AG08395 (cell line): Measurements from ENCODE around the gene FCGBP.
"Not testable (repeated sequence)": the region's sequence is repeated elsewhere in the genome, so short reads cannot be mapped to it uniquely, and the experiment has no call there.

Experiments
- DNase-seq: peaks from one replicate; pipeline ENCODE4 v3.0.0; 2012; ENCODE audit warnings: mixed read lengths, low spot score

The FCGBP gene

GRCh38 chr19:39917561-39918182, 16.8 kb downstream of the FCGBP start:
- DNase-seq, result no peak

DNA sequence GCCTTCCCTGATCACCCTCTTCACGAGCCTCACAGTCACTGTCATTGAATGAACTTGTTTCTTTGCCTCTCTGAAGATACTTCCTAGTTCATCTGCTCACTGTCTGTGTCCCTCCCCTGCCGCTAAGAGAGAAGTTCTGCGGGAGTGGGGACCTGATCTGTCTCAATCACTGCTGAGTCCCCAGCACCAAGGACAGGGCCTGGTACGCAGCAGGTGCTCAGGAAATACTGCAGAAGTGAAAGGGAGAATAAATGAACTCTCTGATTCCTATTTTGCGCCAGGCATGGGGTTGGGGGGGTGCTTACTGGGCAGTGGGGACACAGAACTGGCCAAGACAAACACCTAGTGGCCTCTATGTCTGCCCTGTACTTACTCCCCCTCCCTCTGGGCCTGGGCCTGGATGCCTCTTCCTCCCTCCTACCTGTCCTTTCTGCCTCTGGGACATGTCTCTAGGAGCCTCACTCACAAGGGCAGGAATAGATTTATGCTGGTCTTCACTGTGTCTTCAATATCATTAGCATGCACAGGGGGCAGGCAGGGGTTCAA, 17.5 kb downstream of the FCGBP start:
- DNase-seq, result no peak

GRCh38 chr19:39916236-39916635, 18.2 kb downstream of the FCGBP start:
- no peak for DNase-seq

DNA sequence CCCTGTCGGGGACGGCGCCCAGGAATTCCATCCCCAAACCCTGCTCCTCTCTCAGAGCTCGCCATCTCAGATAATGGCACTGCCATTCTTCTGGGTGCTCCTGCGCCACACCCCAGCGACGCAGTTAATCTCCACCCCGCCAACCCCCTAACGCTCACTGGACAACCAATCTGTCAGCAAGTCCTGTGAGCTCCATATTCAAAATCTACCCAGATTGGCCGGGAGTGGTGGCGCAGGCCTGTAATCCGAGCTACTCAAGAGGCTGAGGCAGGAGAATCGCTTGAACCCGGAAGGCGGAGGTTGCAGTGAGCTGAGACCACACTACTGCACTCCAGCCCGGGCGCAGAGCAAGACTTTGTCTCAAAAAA, 18.6 kb downstream of the FCGBP start:
- no peak for DNase-seq

GRCh38 chr19:39915101-39915847, 19.2 kb downstream of the FCGBP start:
- no peak for DNase-seq

- DNase-seq, result no peak
These were observed 20.6 kb downstream of the FCGBP start for GRCh38 chr19:39913682-39914333.

GRCh38 chr19:39908803-39909202, 25.6 kb downstream of the FCGBP start:
- no peak for DNase-seq

DNA sequence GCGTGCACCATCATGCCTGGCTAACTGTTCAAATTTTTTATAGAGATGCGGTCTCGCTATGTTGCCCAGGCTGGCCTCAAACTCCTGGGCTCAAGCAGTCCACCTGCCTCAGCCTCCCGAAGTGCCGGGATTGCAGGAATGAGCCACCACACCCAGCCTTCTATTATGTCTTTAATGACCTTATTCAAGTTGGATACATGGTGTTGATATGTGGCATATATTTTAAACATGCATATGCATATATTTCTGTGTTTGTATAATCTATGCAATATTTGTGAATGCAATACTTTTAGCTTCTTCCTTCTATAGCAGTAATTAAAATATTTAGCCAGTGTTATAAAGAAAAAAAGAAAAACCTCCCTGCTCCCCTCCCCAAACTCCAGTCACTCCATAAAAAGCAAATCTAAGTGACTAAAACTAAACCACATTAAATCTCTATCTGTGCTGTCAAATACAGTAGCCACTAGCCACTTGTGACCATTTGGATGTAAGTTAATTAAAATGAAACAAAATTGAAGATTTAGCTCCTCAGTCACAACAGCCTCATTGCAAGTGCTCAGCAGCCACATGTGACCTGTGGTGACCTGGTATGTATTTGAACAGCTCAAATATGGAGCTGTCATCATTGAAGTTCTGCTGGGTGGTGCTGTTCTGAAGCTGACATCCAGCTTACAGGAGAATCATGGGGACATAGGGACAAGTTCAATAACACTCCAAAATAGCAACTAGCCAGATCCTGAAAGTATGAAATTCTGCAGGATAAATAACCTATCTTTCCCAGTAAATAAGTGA, 27.4 kb downstream of the FCGBP start:
- no peak for DNase-seq

GRCh38 chr19:39906283-39906682, 28.2 kb downstream of the FCGBP start:
- no peak for DNase-seq

DNA sequence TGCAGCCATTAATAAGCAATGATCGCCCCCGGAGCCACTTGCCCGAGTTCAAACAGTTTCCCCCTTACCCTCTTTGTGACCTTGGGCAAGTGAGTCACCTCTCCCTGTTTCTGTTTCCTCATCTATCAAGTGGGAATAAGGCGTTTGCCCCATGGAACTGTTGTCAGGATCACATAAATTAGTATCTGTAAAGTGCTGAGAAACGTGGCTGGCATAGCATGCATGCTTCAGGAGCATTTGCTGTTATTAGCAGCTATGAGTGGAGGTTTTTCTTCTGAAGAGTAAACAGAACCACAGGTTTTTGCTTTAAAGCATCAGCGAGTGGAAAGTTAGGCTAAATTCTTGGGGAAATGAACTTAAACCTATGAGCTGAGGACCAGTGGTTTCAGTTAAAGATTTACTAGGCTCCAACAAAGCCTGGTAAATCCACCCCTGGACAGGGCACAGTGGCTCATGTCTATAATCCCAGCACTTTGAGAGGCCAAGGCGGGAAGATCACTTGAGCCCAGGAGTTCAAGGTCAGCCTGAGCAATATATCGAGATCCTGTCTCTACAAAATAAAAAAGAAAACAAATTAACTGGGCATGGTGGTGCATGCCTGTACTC, 30.8 kb downstream of the FCGBP start:
- DNase-seq, result not testable (repeated sequence)

DNA sequence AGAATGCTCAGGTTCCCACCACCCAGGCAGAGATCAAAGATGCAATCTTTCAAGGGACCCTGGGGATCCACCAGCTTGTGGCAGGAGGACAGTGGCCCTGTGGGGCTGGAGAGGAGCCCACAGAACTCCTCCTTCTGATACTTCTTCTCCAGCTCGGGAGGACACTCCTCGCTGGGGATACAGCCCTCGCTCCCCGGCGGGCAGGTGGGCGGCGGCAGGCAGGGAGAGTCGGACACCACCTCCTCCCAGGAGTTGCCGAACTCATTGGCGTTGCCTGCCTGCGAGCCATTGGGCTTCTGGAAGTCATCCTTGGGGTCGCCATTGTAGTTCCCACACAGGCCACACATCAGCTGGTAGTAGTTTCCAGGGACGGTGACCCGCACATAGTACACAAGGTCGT, 32.1 kb downstream of the FCGBP start:
- DNase-seq, result not testable (repeated sequence)

- DNase-seq, result not testable (repeated sequence)
These were observed 32.8 kb downstream of the FCGBP start for GRCh38 chr19:39901681-39902080.

DNA sequence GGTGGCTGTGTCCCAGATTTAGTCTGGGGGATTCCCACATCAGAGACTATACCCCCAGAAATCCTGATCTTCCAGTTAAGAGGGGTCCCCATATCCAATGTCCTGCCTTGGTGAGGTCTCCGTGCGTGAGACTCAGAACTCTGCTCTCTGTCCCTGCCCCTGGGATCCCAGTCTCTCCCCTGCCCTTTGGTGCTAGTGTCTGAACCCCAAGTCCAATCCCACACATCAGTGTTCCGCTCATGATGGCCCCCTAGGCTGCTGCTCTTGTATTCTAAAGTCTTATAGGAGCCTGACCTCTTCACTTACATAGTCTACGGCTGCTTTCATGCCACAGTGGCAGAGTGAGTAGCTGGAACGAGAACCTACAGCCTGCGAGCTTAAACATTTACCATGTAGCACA, 35.6 kb downstream of the FCGBP start:
- DNase-seq, result not testable (repeated sequence)

GRCh38 chr19:39897511-39898245, 36.8 kb downstream of the FCGBP start:
- DNase-seq, result not testable (repeated sequence)

DNA sequence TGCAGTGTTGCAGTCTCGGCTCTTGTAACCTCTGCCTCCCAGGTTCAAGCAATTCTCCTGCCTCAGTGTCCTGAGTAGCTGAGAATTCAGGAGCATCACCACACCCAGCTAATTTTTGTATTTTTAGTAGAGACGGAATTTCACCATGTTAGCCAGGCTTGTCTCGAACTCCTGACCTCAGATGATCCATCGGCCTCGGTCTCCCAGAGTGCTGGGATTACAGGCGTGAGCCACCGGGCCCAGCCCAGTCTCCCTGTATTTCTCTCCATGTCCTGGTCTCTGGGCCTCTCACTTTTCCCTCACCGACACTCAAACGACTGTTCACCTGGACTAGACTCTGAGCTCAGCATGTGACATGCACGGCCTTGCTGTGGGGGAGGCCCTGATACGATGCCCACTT, 39.3 kb downstream of the FCGBP start:
- not testable (repeated sequence) for DNase-seq

DNA sequence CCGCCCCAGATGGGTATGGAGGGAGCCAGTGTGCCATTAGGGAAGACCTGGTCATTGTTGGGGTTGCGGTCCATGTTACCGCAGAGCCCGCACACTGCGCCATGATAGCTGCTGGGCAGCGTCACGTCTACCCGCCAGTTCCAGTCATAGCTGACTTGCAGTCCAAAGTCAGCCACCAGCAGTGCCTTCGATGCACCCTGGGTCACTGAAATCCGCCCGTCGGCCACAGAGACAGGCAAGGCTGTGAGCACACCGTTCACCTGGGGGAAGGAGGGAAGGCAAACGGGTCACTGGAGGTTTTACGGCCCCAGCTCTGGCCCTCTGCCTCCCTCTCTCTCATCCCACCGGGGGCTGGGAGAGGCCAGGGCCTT, 40.2 kb downstream of the FCGBP start:
- DNase-seq, result not testable (repeated sequence)

DNA sequence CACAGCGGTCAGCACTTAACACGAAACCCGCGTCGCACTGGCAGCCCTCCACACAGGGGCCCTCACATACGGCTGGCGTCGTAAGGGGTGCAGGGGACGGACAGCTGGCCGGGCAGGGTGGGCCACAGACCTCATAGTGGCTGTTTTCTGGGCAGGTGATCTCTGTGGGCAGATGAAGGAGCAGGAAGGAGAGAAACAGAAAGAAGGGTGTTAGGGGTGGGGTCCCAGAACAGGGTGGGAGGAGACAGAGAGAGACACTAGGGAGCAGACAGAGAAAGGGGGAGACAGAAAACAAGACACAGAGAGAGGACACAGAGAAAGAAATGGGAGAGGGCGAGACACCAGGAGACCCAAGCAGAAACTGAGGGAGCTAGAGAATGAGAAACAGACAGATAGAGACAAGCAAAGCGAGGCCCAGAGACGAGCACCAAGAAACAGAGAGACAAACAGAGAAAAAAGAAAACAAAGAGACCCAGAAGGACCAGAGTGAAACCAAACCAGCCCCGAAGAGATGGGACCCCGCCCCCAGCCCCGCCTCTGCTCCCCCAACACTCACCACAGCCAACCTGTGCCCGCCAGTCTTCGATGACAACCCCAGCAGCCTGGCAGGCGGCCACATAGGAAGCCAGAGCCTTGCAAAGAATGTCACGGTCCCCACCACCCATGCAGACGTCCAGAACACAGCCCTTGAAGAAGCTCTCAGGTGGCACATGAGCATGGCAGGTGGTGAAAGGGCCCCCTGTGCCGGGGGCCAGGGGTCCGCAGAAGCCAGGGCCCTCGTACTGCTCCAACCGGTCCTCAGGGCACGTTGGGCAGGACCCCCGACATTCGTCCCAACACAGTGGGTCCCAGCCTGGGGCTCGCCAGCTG, 40.8 kb downstream of the FCGBP start:
- not testable (repeated sequence) for DNase-seq

DNA sequence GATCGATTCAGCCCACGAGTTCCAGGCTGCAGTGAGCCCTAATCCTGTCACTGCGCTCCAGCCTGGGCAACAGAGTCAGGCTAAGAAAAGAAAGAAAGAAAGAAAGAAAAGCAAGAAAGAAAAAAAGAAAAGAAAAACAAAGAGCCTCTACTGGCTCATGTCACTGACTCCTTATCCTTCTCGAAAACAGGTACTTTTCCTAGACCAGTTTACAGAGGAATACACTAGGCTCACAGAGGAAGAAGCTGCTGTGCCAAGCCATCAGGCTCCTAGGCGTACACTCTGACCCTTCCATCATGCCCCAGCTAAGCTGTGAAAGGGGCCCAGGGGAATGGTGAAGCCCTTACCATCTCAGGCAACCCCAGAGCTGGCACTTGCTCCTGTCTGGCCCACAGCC, 41.9 kb downstream of the FCGBP start:
- DNase-seq, result not testable (repeated sequence)

GRCh38 chr19:39891660-39892505, 42.6 kb downstream of the FCGBP start:
- DNase-seq, result not testable (repeated sequence)
